HEK293 (cell line): ENCODE measurements around the gene CCDC57.

Experiments
- CTCF ChIA-PET: fragments of 350-600 bp; formaldehyde crosslinking; extraction: SDS; loops from one replicate; lab custom pipeline; 2021; ENCODE audit warnings: antibody characterized with exemption; lab: Yijun Ruan, JAX
- POLR2A ChIA-PET: fragments of 300-600 bp; formaldehyde crosslinking; extraction: SDS; loops from one replicate; lab custom pipeline; 2020; ENCODE audit warnings: antibody characterized with exemption, inconsistent platforms; lab: Yijun Ruan, JAX
- H3K27ac ChIP-seq: fragments of 200-500 bp; sonication (Bioruptor generic); 2 replicates; pipeline ENCODE4 v1.5.1; 2014; ENCODE audit warnings: low read depth, low read length, control low read depth, inconsistent platforms; ENCODE audit errors: extremely low read depth
- H3K36me3 ChIP-seq, 2 experiments: fragments of 200-500 bp in 1 of 2; sonication (Bioruptor generic) in 1 of 2; 1 replicate in 1 of 2; 2 replicates in 1 of 2; pipeline ENCODE4 v1.5.1; 2014 to 2017; ENCODE audit warnings: inconsistent platforms in 2 of 2, low read length in 2 of 2; ENCODE audit not compliant: control insufficient read depth in 2 of 2, insufficient read depth in 1 of 2
- H3K4me1 ChIP-seq: fragments of 200-500 bp; sonication (Bioruptor generic); 2 replicates; pipeline ENCODE4 v1.5.1; 2014; ENCODE audit warnings: mild to moderate bottlenecking, low read length, inconsistent platforms; ENCODE audit not compliant: control insufficient read depth, insufficient read depth
- H3K4me3 ChIP-seq: 2 replicates; pipeline ENCODE4 v1.5.1; 2011; ENCODE audit warnings: low read depth, mild to moderate bottlenecking, control low read depth, low read length, moderate library complexity
- H3K9me3 ChIP-seq: fragments of 200-500 bp; sonication (Bioruptor generic); 2 replicates; pipeline ENCODE4 v1.5.1; 2014; ENCODE audit warnings: low read depth, low read length, inconsistent platforms; ENCODE audit not compliant: control insufficient read depth, insufficient read depth
- BCL11A ChIP-seq: fragments of 450-650 bp; formaldehyde crosslinking; IDR thresholded peaks from 2 replicates; pipeline ENCODE4 v1.5.1; 2016; ENCODE audit warnings: low read depth, missing biosample characterization, missing genetic modification characterization
- BCL6B ChIP-seq: fragments of 450-650 bp; formaldehyde crosslinking; IDR thresholded peaks from 2 replicates; pipeline ENCODE4 v1.5.1; 2017; ENCODE audit warnings: missing biosample characterization, missing genetic modification characterization
- KLF17 ChIP-seq: fragments of 450-650 bp; formaldehyde crosslinking; IDR thresholded peaks from 2 replicates; pipeline ENCODE4 v1.5.1; 2016; ENCODE audit warnings: missing biosample characterization, missing genetic modification characterization
- KLF9 ChIP-seq: fragments of 450-650 bp; formaldehyde crosslinking; IDR thresholded peaks from 2 replicates; pipeline ENCODE4 v1.5.1; 2016; ENCODE audit warnings: missing biosample characterization, missing genetic modification characterization, low read depth
- REPIN1 ChIP-seq: fragments of 450-650 bp; formaldehyde crosslinking; IDR thresholded peaks from 2 replicates; pipeline ENCODE4 v1.5.1; 2017; ENCODE audit warnings: missing biosample characterization, missing genetic modification characterization, low read depth
- TSHZ1 ChIP-seq: fragments of 450-650 bp; formaldehyde crosslinking; IDR thresholded peaks from 2 replicates; pipeline ENCODE4 v1.5.1; 2016; ENCODE audit warnings: missing biosample characterization, missing genetic modification characterization, borderline replicate concordance
- ZBTB6 ChIP-seq: fragments of 450-650 bp; formaldehyde crosslinking; IDR thresholded peaks from 2 replicates; pipeline ENCODE4 v1.5.1; 2017; ENCODE audit warnings: missing biosample characterization, missing genetic modification characterization
- ZFP37 ChIP-seq: fragments of 450-650 bp; formaldehyde crosslinking; IDR thresholded peaks from 2 replicates; pipeline ENCODE4 v1.5.1; 2016; ENCODE audit warnings: missing biosample characterization, missing genetic modification characterization
- ZFP41 ChIP-seq: fragments of 450-650 bp; formaldehyde crosslinking; IDR thresholded peaks from 2 replicates; pipeline ENCODE4 v1.5.1; 2016; ENCODE audit warnings: missing biosample characterization, missing genetic modification characterization, borderline replicate concordance
- ZNF132 ChIP-seq: fragments of 450-650 bp; formaldehyde crosslinking; IDR thresholded peaks from 2 replicates; pipeline ENCODE4 v1.5.1; 2017; ENCODE audit warnings: missing biosample characterization, missing genetic modification characterization, borderline replicate concordance
- ZNF157 ChIP-seq: fragments of 450-650 bp; formaldehyde crosslinking; IDR thresholded peaks from 2 replicates; pipeline ENCODE4 v1.5.1; 2016; ENCODE audit warnings: missing biosample characterization, missing genetic modification characterization
- ZNF169 ChIP-seq: fragments of 450-650 bp; formaldehyde crosslinking; IDR thresholded peaks from 2 replicates; pipeline ENCODE4 v1.5.1; 2016; ENCODE audit warnings: missing biosample characterization, missing genetic modification characterization
- ZNF2 ChIP-seq: fragments of 450-650 bp; formaldehyde crosslinking; IDR thresholded peaks from 2 replicates; pipeline ENCODE4 v1.5.1; 2016; ENCODE audit warnings: missing biosample characterization, missing genetic modification characterization
- ZNF202 ChIP-seq: fragments of 450-650 bp; formaldehyde crosslinking; IDR thresholded peaks from 2 replicates; pipeline ENCODE4 v1.5.1; 2016; ENCODE audit warnings: missing biosample characterization, missing genetic modification characterization, borderline replicate concordance
- ZNF214 ChIP-seq: fragments of 450-650 bp; formaldehyde crosslinking; IDR thresholded peaks from 2 replicates; pipeline ENCODE4 v1.5.1; 2017; ENCODE audit warnings: missing biosample characterization, mild to moderate bottlenecking, missing genetic modification characterization, borderline replicate concordance
- ZNF26 ChIP-seq: fragments of 450-650 bp; formaldehyde crosslinking; IDR thresholded peaks from 2 replicates; pipeline ENCODE4 v1.5.1; 2016; ENCODE audit warnings: missing biosample characterization, missing genetic modification characterization
- ZNF366 ChIP-seq: fragments of 450-650 bp; formaldehyde crosslinking; conservative IDR thresholded peaks from 2 replicates; pipeline ENCODE4 v1.5.1; 2016; ENCODE audit warnings: missing biosample characterization, missing genetic modification characterization
- ZNF394 ChIP-seq: fragments of 450-650 bp; formaldehyde crosslinking; IDR thresholded peaks from 2 replicates; pipeline ENCODE4 v1.5.1; 2016; ENCODE audit warnings: missing biosample characterization, missing genetic modification characterization, mild to moderate bottlenecking, moderate library complexity, borderline replicate concordance
- ZNF501 ChIP-seq: fragments of 450-650 bp; formaldehyde crosslinking; IDR thresholded peaks from 2 replicates; pipeline ENCODE4 v1.5.1; 2016; ENCODE audit warnings: missing biosample characterization, missing genetic modification characterization
- ZNF654 ChIP-seq: fragments of 450-650 bp; formaldehyde crosslinking; IDR thresholded peaks from 2 replicates; pipeline ENCODE4 v1.5.1; 2016; ENCODE audit warnings: low read depth, missing biosample characterization, missing genetic modification characterization
- ZNF677 ChIP-seq: fragments of 450-650 bp; IDR thresholded peaks from 2 replicates; pipeline ENCODE4 v1.5.0; 2018; ENCODE audit warnings: missing biosample characterization, mild to moderate bottlenecking, missing genetic modification characterization, moderate library complexity
- ZNF692 ChIP-seq: fragments of 450-650 bp; formaldehyde crosslinking; IDR thresholded peaks from 2 replicates; pipeline ENCODE4 v1.5.1; 2016; ENCODE audit warnings: missing biosample characterization, missing genetic modification characterization
- ZNF837 ChIP-seq: fragments of 450-650 bp; formaldehyde crosslinking; IDR thresholded peaks from 2 replicates; pipeline ENCODE4 v1.5.1; 2016; ENCODE audit warnings: missing biosample characterization, missing genetic modification characterization
- ZSCAN30 ChIP-seq: fragments of 450-650 bp; IDR thresholded peaks from 2 replicates; pipeline ENCODE4 v1.5.1; 2018; ENCODE audit warnings: missing biosample characterization, mild to moderate bottlenecking, missing genetic modification characterization, moderate library complexity

Gene CCDC57

GRCh38 chr17:82217530-82218204, 5.0 kb upstream of the CCDC57 start:
- no peak for TF ChIP-seq BCL6B (tag by site-specific recombination)
- TF ChIP-seq ZNF2: no peak
- TF ChIP-seq ZNF132 (tag by site-specific recombination): no peak
- no peak for TF ChIP-seq ZNF169 (tag by site-specific recombination)
- no peak for TF ChIP-seq ZFP41 (tag by site-specific recombination)
- no peak for TF ChIP-seq ZNF837 (tag by site-specific recombination)
- no peak for TF ChIP-seq ZNF501 (tag by site-specific recombination)
- TF ChIP-seq ZNF692: no peak
- TF ChIP-seq ZNF157 (tag by site-specific recombination): no peak
- TF ChIP-seq ZNF214 (tag by site-specific recombination): no peak
- CTCF ChIA-PET: no interaction called here
- H3K27ac ChIP-seq: no peak overlapping the region
- 0 out of 2 replicates have a peak, but pooled peaks cover 3% of the 10 kb centered on the region for H3K4me1 ChIP-seq
- H3K36me3 ChIP-seq: no peaks in the 10 kb centered on the region
- H3K4me3 ChIP-seq: no peak overlapping the region
- POLR2A ChIA-PET: no interaction called here
- no peaks in the 10 kb centered on the region for H3K9me3 ChIP-seq

- CTCF ChIA-PET: no interaction called here
- H3K4me1 ChIP-seq: 0 out of 2 replicates have a peak, but pooled peaks cover 3% of the 10 kb centered on the region
- no peak overlapping the region for H3K4me3 ChIP-seq
- H3K36me3 ChIP-seq: no peaks in the 10 kb centered on the region
- no peak overlapping the region for H3K27ac ChIP-seq
- H3K9me3 ChIP-seq: no peaks in the 10 kb centered on the region
- TF ChIP-seq ZNF677 (tag by site-specific recombination) (no peak), ZBTB6 (no peak), BCL11A (no peak), KLF9 (tag by site-specific recombination) (no peak), ZNF26 (no peak), REPIN1 (tag by site-specific recombination) (no peak), KLF17 (tag by site-specific recombination) (no peak), ZNF394 (tag by site-specific recombination) (no peak), ZNF366 (tag by site-specific recombination) (no peak), ZNF654 (tag by site-specific recombination) (no peak), ZNF202 (tag by site-specific recombination) (no peak), ZSCAN30 (tag by site-specific recombination) (no peak), TSHZ1 (tag by site-specific recombination) (no peak), ZFP37 (no peak)
- TF ChIP-seq, all 188 proteins: peak for 0
- POLR2A ChIA-PET: no interaction called here
Observed at GRCh38 chr17:82217120-82217529, 4.5 kb upstream of the CCDC57 start.
